ENCODE measurements around the gene HS3ST2. TPM values are rescaled to one million over a fixed set of nuclear protein-coding genes. Genes with fewer than 3 reads are reported as not detected.

The HS3ST2 gene
- polyA plus RNA-seq, 1 of the 3 experiments (the other 2 are of a cell fraction) = not detected

GRCh38 chr16:22879466-22879865 lies 65.5 kb downstream of the HS3ST2 start (continued):
- TF ChIP-seq ZBTB33 (IDR thresholded peaks at IDR 0.05; ENCODE audit: borderline replicate concordance, low read depth) (no peak), USF2 (IDR thresholded peaks at IDR 0.05; ENCODE audit: borderline replicate concordance, low read depth, low read length) (no peak), JUND (IDR thresholded peaks at IDR 0.05) (no peak), RFX5 (IDR thresholded peaks at IDR 0.05; ENCODE audit: low read length) (no peak), TCF12 (IDR thresholded peaks at IDR 0.05) (no peak), PBX3 (IDR thresholded peaks at IDR 0.05) (no peak), GABPA (IDR thresholded peaks at IDR 0.05; ENCODE audit: low read depth) (no peak)

- Histone ChIP-seq H3K9me3 (no peaks in the 10 kb centered on the region), H3F3A (replicated peaks; ENCODE audit: insufficient read depth) (no peaks in the 10 kb centered on the region), H3K79me2 (ENCODE audit: insufficient read depth) (no peaks in the 10 kb centered on the region), H3K27ac (ENCODE audit: low read depth in 2 of 2, low read length in 1 of 2) (no peak overlapping the region), H3K27me3 (ENCODE audit: insufficient read depth) (no peaks in the 10 kb centered on the region), H2AFZ (ENCODE audit: low read depth) (no peak overlapping the region), H3K4me2 (no peak overlapping the region), H3K4me3 (ENCODE audit: low read depth in 2 of 2, low read length in 1 of 2) (no peak overlapping the region), H3K4me1 (ENCODE audit: control insufficient read depth in 1 of 2, insufficient read depth in 2 of 2, low read depth in 1 of 2, low read length in 1 of 2) (peaks cover 0 to 12% of the 10 kb centered on the region in 2 experiments; a peak in 1 of 4 replicates), H4K20me1 (ENCODE audit: insufficient read depth) (no peaks in the 10 kb centered on the region), H3K9me2 (no peaks in the 10 kb centered on the region), H3K36me3 (replicated peaks in 1 of 2; ENCODE audit: control insufficient read depth in 1 of 2, insufficient read depth in 2 of 2, low read length in 1 of 2) (no peaks in the 10 kb centered on the region), H3K9ac (no peak overlapping the region)
- no peak for DNase-seq
- POLR2A ChIA-PET = no interaction called here
- TF ChIP-seq SIN3A (IDR thresholded peaks at IDR 0.05; ENCODE audit: borderline replicate concordance, low read depth, low read length) (no peak), MAX (IDR thresholded peaks at IDR 0.05; ENCODE audit: low read depth) (no peak), FOSL2 (IDR thresholded peaks at IDR 0.05; ENCODE audit: borderline replicate concordance, low read depth) (no peak), FOXM1 (IDR thresholded peaks at IDR 0.05; ENCODE audit: low read depth) (no peak), USF2 (IDR thresholded peaks at IDR 0.05; ENCODE audit: borderline replicate concordance, low read depth, low read length) (no peak), ZBTB33 (IDR thresholded peaks at IDR 0.05; ENCODE audit: borderline replicate concordance, low read depth) (no peak), FOXJ3 (CRISPR knock-in tag; IDR thresholded peaks at IDR 0.05) (no peak), RFX5 (IDR thresholded peaks at IDR 0.05; ENCODE audit: low read length) (no peak)
- CTCF ChIA-PET = interaction anchor here (0.9 to 2.7 kb wide), 3 partner anchors 16 to 178 kb away, joined by 3 to 22 read pairs (median 3); no protein-coding TSS in a partner anchor
These were observed 69.0 kb downstream of the HS3ST2 start for GRCh38 chr16:22882981-22883380.
